ENCODE results near the gene MGA. TPM values are rescaled to one million over a fixed set of nuclear protein-coding genes. Genes with fewer than 3 reads are reported as not detected.

The MGA gene
- total RNA-seq (2022; extraction: Qiagen RNA extraction; ENCODE audit: low read depth), result 7.6 to 10.0 TPM (median 8.6 TPM) in 5 replicates

GRCh38 chr15:41660235-41661077, at the start of gene MGA:
Gene MGA (plus strand): TSS chr15:41660405.

GRCh38 chr15:41774062-41774881, 114.1 kb downstream of the MGA start, which contains the start of gene MAPKBP1:
Gene MAPKBP1 (plus strand): TSS chr15:41774484. CDS start chr15:41775276, 792 bp downstream.

Other genes starting within 250 kb of the MGA start
- 19.1 to 26.4 TPM (median 21.6 TPM) in 5 replicates for gene RTF1, start 243.3 kb upstream of the MGA start, total RNA-seq (2022; extraction: Qiagen RNA extraction; ENCODE audit: low read depth)
- 1.1 to 1.9 TPM (median 1.4 TPM) in 5 replicates for gene ITPKA, start 166.5 kb upstream of the MGA start, total RNA-seq (2022; extraction: Qiagen RNA extraction; ENCODE audit: low read depth)
- 0.05 to 0.11 TPM (median 0.06 TPM) in 3 of 5 replicates, not detected in the others for gene LTK, start 146.6 kb upstream of the MGA start, total RNA-seq (2022; extraction: Qiagen RNA extraction; ENCODE audit: low read depth)
- 7.9 to 14.3 TPM (median 13.4 TPM) in 5 replicates for gene RPAP1, start 116.1 kb upstream of the MGA start, total RNA-seq (2022; extraction: Qiagen RNA extraction; ENCODE audit: low read depth)
- 12.7 to 16.1 TPM (median 12.9 TPM) in 5 replicates for gene TYRO3, start 101.2 kb upstream of the MGA start, total RNA-seq (2022; extraction: Qiagen RNA extraction; ENCODE audit: low read depth)
- gene MAPKBP1, start 114.1 kb downstream of the MGA start, total RNA-seq (2022; extraction: Qiagen RNA extraction; ENCODE audit: low read depth), result 4.8 to 6.0 TPM (median 4.8 TPM) in 5 replicates
- gene JMJD7, start 167.7 kb downstream of the MGA start, total RNA-seq (2022; extraction: Qiagen RNA extraction; ENCODE audit: low read depth), result 2.9 to 4.5 TPM (median 3.6 TPM) in 5 replicates
- gene PLA2G4B, start 178.4 kb downstream of the MGA start, total RNA-seq (2022; extraction: Qiagen RNA extraction; ENCODE audit: low read depth), result 1.1 to 3.0 TPM (median 2.0 TPM) in 5 replicates
- gene SPTBN5, start 233.6 kb downstream of the MGA start, total RNA-seq (2022; extraction: Qiagen RNA extraction; ENCODE audit: low read depth), result 0.25 to 0.39 TPM (median 0.27 TPM) in 5 replicates